ENCODE results near the gene SEC14L2.
"Not testable (repeated sequence)": the region's sequence is repeated elsewhere in the genome, so short reads cannot be mapped to it uniquely, and the experiment has no call there.

SEC14L2 gene

GRCh38 chr22:30430933-30431332 lies 34.1 kb downstream of the SEC14L2 start:
- DNase-seq = no peak

- DNase-seq = no peak
Observed at GRCh38 chr22:30432096-30432495, 35.3 kb downstream of the SEC14L2 start.

- DNase-seq = no peak
Observed at GRCh38 chr22:30432520-30432919, 35.7 kb downstream of the SEC14L2 start.

GRCh38 chr22:30433227-30433626 lies 36.4 kb downstream of the SEC14L2 start:
- DNase-seq = no peak

GRCh38 chr22:30433773-30434172 lies 37.0 kb downstream of the SEC14L2 start:
- no peak for DNase-seq

- no peak for DNase-seq
Observed at GRCh38 chr22:30434843-30435242, 38.0 kb downstream of the SEC14L2 start.

GRCh38 chr22:30435674-30436126 lies 38.9 kb downstream of the SEC14L2 start:
- DNase-seq = peak; percentile 62 to 76

- no peak for DNase-seq
Observed at GRCh38 chr22:30436196-30436595, 39.4 kb downstream of the SEC14L2 start.

- no peak for DNase-seq
Observed at GRCh38 chr22:30438559-30438958, 41.7 kb downstream of the SEC14L2 start.

- no peak for DNase-seq
Observed at GRCh38 chr22:30439226-30439625, 42.4 kb downstream of the SEC14L2 start.

GRCh38 chr22:30439836-30440235 lies 43.0 kb downstream of the SEC14L2 start:
- no peak for DNase-seq

- DNase-seq = no peak
Observed at GRCh38 chr22:30441088-30441487, 44.3 kb downstream of the SEC14L2 start.

- peak in 1 of 2 experiments; percentile 28 for DNase-seq
Observed at GRCh38 chr22:30444632-30445437, 48.0 kb downstream of the SEC14L2 start.

- no peak for DNase-seq
Observed at GRCh38 chr22:30445438-30446145, 48.8 kb downstream of the SEC14L2 start.

GRCh38 chr22:30447656-30448055 lies 50.8 kb downstream of the SEC14L2 start:
- DNase-seq = no peak

GRCh38 chr22:30451488-30451887 lies 54.7 kb downstream of the SEC14L2 start:
- not testable (repeated sequence) for DNase-seq

- DNase-seq = no peak
Observed at GRCh38 chr22:30452861-30453260, 56.0 kb downstream of the SEC14L2 start.

- no peak for DNase-seq
Observed at GRCh38 chr22:30453731-30454510, 57.1 kb downstream of the SEC14L2 start.

GRCh38 chr22:30455075-30455840 lies 58.4 kb downstream of the SEC14L2 start:
- no peak for DNase-seq

- DNase-seq = no peak
Observed at GRCh38 chr22:30457981-30458380, 61.2 kb downstream of the SEC14L2 start.

GRCh38 chr22:30459181-30460052 lies 62.6 kb downstream of the SEC14L2 start:
- DNase-seq = no peak

- no peak for DNase-seq
Observed at GRCh38 chr22:30460147-30460546, 63.3 kb downstream of the SEC14L2 start.
